ENCODE measurements around the gene TIPARP.
"Not testable (repeated sequence)": the region's sequence is repeated elsewhere in the genome, so short reads cannot be mapped to it uniquely, and the experiment has no call there.

Gene TIPARP

DNA sequence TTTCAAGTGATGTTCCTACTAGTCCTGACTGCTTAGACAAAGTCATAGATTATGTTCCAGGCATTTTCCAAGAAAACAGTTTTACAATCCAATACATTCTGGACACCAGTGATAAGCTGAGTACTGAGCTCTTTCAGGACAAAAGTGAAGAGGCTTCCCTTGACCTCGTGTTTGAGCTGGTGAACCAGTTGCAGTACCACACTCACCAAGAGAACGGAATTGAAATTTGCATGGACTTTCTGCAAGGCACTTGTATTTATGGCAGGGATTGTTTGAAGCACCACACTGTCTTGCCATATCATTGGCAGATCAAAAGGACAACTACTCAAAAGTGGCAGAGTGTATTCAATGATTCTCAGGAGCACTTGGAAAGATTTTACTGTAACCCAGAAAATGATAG is 3.8 kb downstream of the TIPARP start:
- no peak for DNase-seq

GRCh38 chr3:156680243-156680914 is 6.0 kb downstream of the TIPARP start:
- no peak for DNase-seq

DNA sequence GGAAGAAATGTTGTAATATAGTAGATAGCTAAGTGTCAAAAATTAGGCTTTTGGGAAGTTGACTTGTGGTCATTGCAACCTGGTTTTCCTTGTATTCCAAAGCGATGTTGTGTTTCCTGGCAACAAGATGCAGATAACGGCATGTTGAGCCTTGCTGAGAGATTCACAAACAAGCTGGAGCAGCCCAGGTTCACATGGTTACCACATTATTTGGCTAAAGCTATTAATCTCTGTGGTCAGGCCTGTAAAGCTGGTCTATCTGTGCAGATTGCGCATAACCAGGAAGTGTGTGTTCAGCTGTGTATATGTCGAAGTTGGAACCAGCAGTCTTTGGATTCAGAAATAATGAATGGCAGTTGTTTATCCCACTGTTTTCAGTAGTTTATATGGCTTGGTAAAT is 6.6 kb downstream of the TIPARP start:
- DNase-seq = no peak

DNA sequence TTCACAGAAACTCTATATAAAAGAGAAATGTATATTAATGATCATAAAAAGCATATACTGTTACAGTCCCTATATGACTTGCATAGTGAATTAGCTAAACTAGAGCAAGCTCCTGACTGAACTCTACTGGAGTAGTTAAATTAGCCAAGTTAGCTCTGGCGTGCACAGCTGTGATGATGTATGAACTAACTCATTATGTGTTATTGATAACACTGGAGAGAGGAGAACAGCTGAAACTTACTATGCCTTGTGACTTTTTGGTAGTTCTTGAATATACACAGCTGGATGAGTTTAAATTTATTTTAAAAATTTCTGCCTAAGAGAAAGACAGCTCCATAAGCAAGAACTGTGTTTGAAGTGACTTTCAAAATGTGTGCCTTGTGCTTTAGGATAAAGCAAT is 8.1 kb downstream of the TIPARP start:
- no peak for DNase-seq

- DNase-seq = no peak
These were observed 8.6 kb downstream of the TIPARP start for GRCh38 chr3:156682963-156683362.

GRCh38 chr3:156685198-156685597 is 10.8 kb downstream of the TIPARP start:
- no peak for DNase-seq

DNA sequence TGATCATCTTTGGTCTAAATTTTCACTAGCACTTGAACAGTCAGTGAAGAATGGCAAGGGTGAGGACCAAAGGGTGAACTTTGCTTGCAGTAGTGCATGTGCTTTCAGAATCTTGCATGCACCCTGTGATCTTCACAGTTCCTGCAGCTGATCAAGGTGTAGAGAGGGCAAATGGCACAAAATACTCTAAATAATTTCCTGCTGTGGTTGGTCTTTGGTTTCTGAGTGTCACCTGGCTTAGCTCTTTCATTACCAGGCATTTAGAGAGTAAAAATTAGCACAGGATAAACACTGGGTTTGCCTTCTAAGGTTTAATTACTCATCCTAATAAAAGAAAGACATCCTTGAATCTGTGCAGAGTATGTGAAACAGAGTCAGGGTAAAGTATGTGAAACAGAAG is 11.4 kb downstream of the TIPARP start:
- no peak for DNase-seq

GRCh38 chr3:156687023-156687422 is 12.6 kb downstream of the TIPARP start:
- no peak for DNase-seq

DNA sequence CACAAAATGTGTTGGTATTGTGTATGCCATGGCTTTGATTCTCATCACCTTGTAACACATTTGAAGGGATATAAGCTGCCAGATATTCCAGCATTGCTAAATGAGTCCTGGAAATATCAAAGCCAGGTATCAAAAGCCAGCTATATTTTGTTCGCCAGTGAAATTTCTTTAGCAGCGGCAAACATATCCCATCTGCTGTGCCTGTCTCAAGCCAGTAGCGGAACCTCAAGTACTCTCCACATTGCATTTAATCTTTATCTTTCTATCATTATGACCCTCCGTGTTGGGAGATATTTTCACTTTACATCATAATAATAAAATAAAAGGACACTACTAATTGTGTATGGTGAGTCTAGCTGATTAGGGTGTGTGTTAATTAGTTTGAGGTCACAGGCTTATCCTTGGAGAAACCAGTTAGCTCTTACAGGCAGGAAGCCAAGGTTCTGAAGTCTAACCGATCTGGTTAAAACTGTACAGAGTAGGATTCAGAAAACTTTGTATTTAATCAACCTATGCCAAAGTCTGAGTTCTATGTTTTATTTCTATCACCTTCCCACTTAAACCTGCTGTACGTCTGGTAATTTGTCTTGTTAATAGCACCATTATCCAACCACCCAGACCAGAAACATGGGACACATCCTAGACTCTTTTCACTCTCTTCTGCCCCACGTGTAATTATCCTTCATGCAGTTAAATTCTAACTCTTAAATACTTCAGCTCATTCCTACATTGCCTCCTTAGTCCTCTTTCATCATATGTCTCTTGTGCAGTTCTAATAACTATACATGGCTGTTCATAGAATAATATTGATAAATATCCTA is 14.5 kb downstream of the TIPARP start:
- no peak for DNase-seq

DNA sequence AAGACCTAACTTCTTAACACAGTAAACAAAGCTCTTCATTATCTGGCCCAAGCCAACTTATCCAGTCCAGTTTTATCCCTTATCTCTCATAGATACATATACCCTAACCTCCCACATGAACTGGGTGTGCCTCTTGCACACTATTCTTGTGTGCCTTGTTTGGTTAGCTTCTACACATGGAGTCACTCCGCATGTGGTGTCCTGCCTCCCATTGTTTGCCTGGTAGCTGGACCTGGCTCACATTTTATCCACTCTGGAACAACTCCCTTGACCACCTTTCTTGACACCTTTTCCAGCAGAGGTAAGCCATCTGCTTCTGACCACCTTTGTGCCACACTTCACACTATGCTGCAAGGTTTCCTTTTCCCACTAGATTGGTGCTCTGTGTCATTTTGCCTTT is 15.2 kb downstream of the TIPARP start:
- no peak for DNase-seq

DNA sequence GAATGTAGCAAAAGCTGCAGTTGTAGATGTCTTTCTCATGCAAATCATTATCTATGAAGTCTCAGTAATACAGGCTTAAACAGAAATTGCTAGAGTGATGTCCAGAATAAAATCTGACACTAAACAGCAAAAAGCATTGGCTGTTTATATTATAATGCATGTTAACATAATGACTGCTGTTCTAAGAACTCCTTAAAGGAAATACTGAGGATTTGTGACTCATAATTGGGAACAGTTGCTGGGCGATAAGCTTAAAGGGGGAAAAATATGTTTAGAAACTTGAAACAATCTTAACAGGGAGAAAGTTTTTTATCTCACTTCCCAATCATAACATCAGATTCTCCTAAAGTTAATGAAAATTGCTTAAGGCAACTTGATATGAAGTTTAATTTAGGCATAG is 17.5 kb downstream of the TIPARP start:
- DNase-seq = no peak

GRCh38 chr3:156693166-156693565 is 18.8 kb downstream of the TIPARP start:
- DNase-seq = no peak

DNA sequence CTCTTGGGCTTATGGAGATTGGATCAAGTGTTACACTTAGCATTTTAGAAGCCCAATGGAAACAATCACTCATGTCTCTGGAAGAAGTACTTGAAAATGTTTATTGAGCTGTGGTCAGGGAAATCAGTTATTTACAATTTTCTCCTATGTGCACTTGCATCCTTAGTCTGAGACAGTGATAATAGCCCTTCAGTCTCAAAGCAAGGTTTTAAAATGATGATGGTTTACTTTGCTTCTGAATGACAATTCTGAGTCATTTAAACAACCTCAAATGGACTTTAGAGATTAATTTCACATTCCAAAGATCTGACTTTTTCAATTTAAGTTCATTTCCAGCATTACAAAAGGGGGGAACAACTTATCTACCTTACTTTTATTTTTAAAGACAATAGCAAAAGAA is 20.1 kb downstream of the TIPARP start:
- no peak for DNase-seq

DNA sequence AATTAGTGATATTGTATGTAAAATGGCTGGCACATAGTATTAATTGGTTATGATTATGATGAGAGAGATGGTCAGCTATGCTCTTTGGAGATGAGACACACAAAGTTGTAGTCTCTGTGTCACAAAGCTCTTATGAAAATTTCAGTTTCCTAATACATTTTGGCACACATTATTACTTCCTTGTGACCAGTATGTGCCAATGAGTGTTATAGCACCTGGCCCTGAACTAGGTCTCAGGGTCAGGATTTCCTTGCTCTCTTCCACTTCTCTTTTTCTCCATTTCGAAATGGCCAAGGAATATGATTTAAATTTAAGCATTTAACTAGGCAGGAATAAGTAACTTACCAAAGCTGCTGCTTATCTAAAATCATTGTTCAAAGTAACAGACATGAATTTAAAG is 28.0 kb downstream of the TIPARP start:
- no peak for DNase-seq

DNA sequence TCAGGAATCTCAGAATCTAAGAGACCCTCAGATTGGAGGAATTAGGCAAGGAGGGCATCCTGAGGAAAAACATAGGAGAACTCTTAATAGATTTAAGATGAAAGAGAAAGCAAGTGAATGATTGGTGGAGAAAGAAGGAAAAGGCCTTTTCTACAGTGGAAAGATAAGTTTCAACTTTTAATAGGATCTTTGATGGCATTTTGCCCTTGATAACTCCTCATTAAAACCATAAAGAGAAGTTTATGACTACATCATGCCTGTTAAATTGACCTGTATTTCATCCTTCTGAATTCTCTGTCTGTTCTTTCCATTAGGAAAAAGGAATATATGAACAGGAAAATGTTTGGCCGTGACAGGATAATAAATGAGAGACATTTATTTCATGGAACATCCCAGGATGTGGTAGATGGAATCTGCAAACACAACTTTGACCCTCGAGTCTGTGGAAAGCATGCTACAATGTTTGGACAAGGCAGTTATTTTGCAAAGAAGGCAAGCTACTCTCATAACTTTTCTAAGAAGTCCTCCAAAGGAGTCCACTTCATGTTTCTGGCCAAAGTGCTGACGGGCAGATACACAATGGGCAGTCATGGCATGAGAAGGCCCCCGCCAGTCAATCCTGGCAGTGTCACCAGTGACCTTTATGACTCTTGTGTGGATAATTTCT is 30.1 kb downstream of the TIPARP start:
- no peak for DNase-seq

DNA sequence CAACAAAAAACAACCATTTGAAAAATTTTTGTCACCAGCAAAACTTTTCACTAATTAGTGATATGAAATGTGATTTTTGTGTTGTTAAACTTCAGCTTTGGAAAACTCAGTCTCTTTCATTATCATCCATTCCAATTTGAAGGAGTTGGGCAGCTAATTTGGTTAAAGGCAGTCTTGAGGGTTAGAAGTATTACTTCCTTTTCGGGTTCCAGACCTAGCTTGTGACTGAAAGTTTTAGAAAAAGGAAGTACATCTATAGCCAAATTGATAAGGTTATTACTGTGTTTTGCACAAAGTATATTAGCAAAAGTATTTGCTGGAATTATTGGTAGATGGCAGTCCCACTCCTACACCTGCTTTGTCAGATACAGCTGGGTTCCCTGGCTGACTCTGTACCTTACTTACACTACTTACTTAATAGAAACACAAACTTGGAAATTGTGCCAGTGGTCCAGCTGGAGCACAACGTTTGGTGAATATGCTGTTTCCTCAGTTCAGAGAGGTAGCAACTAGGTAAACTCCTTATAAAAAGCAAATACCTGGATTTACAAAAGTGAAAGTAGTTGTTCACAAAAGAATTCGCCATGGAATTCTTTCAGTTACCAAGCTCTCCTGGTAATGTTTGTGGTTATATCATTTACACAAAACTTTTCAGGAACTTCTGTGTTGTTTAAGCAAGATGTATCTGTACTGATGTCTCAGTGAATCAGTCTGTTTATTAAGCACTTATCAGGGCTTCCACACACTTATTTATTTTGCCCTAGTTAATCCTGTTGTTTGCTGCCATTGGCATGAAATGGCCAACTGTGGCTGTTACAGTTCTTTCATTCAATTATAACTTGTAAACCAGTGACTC is 31.6 kb downstream of the TIPARP start:
- no peak for DNase-seq

DNA sequence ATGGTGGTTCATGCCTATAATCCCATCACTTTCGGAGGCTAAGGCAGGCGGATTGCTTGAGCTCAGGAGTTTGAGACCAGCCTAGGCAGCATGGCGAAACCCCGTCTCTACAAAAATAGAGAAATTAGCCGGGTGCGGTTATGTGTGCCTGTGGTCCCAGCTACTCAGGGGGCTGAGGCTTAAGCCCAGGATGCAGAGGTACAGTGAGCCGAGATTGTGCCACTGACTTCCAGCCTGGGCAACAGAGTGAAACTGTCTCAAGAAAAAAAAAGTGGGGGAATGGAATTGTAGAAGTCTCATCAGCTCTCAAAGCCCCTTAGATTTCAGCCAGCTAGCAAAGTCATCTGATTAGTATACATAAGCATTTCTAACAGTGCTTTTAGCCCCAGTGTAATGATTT is 33.2 kb downstream of the TIPARP start:
- DNase-seq = no peak

DNA sequence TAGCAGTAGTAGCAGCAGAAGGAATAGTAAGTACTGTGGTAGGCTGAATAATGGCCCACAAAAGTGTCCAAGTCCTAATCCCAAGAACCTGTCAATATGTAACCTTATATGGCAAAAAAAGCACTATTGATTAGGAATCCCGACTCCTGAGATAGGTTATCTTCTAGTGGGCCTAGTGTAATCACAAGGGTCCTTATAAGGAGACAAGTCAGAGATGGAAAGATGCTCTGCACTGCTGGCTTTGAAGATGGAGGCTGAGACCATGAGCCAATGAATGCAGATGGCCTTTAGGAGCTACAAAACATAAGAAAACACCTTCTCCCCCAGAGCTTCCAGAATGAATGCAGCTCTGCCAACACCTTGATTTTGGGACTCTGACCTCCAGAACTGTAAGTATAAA is 36.0 kb downstream of the TIPARP start:
- no peak for DNase-seq

DNA sequence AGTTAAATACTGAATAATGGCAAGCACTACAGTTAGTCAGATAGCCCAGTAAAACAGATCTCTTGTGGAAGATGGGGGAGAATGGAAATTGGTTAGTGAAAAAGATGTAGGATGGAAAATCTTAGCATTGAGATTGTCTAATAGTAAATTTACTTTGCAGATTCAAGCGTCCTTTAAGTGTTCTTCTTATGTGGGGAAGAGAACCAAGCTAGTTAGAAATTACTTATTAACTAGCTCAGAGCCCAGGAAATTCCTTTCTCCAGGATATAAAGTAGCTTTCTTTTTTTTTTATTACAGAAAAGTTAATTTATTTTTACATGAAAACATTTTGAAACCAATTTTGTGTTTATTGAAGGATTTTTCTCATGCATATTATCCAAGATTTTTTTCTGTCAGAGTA is 36.7 kb downstream of the TIPARP start:
- DNase-seq = no peak

DNA sequence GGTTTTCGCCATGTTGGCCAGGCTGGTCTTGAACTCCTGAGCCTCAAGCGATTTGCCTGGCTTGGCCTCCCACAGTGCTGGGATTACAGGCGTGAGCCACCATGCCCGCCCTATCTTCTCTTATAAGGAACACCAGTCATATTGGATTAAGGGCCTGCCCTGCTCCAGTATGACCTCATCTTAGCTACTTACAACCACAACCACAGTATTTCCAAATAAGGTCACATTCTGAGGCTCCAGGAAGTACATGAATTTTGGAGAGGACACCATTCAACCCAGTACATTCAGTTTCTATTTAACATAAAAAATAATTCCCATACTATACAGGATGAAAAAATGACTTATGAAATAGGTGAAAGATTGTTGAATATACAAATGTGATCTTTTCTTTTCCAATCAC is 37.6 kb downstream of the TIPARP start:
- not testable (repeated sequence) for DNase-seq

DNA sequence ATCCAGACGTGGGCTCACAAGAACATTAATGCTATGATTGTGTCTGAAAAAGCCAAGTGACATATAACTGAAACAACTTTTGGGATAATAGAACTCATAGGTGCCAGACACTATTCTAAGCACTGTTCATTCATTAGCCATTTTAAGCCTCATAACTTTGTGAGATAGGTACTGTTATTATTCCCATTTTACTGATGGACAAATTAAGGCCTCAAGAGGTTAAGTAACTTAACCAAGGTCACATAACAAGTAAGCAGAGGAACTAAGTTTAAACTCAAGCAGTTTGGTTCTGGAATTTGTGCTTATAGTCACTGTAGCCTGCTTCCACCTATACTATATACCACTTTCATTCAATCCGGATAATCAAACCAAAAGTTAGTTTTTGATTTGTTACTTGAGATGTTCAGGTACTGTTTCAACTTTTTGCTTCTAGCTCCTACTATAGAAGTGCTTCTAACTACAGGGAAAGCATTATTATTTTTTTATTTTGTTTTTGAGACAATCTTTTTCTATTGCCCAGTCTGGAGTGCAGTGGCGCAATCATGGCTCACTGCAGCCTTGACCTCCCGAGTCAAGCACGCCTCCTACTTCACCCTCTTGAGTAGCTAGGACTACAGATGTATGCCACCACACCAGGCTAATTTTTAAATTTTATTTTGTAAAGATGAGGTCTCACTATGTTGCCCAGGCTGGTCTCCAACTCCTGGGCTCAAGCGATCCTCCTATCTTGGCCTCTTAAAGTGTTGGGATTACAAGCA is 41.9 kb downstream of the TIPARP start:
- no peak for DNase-seq

DNA sequence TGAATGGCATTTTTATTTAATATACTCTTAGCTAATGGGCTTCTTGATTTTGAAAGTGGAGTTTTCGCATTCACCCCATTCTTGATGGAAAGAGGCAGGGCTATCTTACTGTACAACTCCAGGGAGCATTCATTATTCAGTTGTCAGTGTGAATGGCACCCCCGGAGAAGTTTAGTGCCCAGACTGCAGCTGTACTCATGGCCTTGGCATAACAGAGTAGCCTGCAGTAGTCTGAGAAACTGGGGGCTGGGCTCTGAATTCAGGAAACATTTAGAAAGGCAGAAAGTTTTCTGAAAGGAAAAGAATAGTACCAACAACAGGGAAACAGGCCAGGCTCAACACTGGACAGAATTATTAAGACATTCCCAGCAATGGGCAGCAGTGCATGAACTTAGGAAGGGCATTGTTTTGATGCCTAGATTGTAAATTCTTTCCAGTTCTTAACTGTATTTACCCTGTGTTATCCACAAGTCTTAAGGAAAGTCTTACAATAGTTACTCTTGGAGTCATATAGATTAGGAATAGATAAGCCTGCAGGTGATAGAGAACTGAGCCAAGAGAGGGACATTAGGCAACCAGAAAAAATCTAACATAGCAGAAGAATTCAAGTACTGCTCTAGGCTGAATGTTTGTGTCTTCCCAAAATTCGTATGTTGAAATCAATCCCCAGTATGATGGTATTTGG is 44.4 kb downstream of the TIPARP start:
- DNase-seq = no peak
